KMS-11 (cell line): ENCODE data around the gene ZNF513.

Source experiments
- H2AFZ ChIP-seq: fragments of 200-600 bp; sonication (generic); 2 replicates; pipeline ENCODE4 v1.6.1; 2016; ENCODE audit warnings: antibody characterized with exemption, mixed run types, low read depth
- H3K27ac ChIP-seq: fragments of 200-600 bp; sonication (generic); 2 replicates; pipeline ENCODE4 v1.6.1; 2016; ENCODE audit warnings: mild to moderate bottlenecking, mixed run types
- H3K27me3 ChIP-seq: fragments of 200-600 bp; sonication (generic); 2 replicates; pipeline ENCODE4 v1.6.1; 2017; ENCODE audit warnings: mild to moderate bottlenecking, low read depth, mixed run types, moderate library complexity; ENCODE audit not compliant: insufficient read depth
- H3K36me3 ChIP-seq: fragments of 200-600 bp; sonication (generic); 2 replicates; pipeline ENCODE4 v1.6.1; 2017; ENCODE audit warnings: mild to moderate bottlenecking, mixed run types; ENCODE audit not compliant: insufficient read depth
- H3K4me1 ChIP-seq: fragments of 200-600 bp; sonication (generic); 2 replicates; pipeline ENCODE4 v1.6.1; 2016; ENCODE audit warnings: mild to moderate bottlenecking, low read depth, mixed run types; ENCODE audit not compliant: poor library complexity, severe bottlenecking
- H3K4me2 ChIP-seq: fragments of 200-600 bp; sonication (generic); 2 replicates; pipeline ENCODE4 v1.7.0; 2016; ENCODE audit warnings: mild to moderate bottlenecking, mixed run types
- H3K4me3 ChIP-seq: fragments of 200-600 bp; sonication (generic); IDR thresholded peaks from 2 replicates; pipeline ENCODE4 v1.6.1; 2017; ENCODE audit warnings: low read depth, low read length, mixed read lengths; ENCODE audit not compliant: insufficient read depth
- H3K79me2 ChIP-seq: fragments of 200-600 bp; sonication (generic); 2 replicates; pipeline ENCODE4 v1.6.1; 2016; ENCODE audit warnings: low read depth, mixed run types; ENCODE audit not compliant: insufficient read depth
- H3K9ac ChIP-seq: fragments of 200-600 bp; sonication (generic); 2 replicates; pipeline ENCODE4 v1.6.1; 2016; ENCODE audit warnings: mild to moderate bottlenecking, mixed run types
- H4K20me1 ChIP-seq: fragments of 200-600 bp; sonication (generic); 2 replicates; pipeline ENCODE4 v1.6.1; 2016; ENCODE audit warnings: mild to moderate bottlenecking, mixed run types; ENCODE audit not compliant: insufficient read depth
- TF ChIP-seq, protein P1 (sequence below): fragments of 200-600 bp; sonication (generic); conservative IDR thresholded peaks from 2 replicates; pipeline ENCODE4 v1.6.1; 2017; ENCODE audit warnings: low read depth, mild to moderate bottlenecking, antibody characterized with exemption, low read length, moderate library complexity, mixed read lengths

Gene ZNF513

GRCh38 chr2:27376151-27376865 is 4.2 kb downstream of the ZNF513 start:
- H3K4me2 ChIP-seq = no peak overlapping the region
- TF ChIP-seq, protein P1, sequence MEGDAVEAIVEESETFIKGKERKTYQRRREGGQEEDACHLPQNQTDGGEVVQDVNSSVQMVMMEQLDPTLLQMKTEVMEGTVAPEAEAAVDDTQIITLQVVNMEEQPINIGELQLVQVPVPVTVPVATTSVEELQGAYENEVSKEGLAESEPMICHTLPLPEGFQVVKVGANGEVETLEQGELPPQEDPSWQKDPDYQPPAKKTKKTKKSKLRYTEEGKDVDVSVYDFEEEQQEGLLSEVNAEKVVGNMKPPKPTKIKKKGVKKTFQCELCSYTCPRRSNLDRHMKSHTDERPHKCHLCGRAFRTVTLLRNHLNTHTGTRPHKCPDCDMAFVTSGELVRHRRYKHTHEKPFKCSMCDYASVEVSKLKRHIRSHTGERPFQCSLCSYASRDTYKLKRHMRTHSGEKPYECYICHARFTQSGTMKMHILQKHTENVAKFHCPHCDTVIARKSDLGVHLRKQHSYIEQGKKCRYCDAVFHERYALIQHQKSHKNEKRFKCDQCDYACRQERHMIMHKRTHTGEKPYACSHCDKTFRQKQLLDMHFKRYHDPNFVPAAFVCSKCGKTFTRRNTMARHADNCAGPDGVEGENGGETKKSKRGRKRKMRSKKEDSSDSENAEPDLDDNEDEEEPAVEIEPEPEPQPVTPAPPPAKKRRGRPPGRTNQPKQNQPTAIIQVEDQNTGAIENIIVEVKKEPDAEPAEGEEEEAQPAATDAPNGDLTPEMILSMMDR = no peak
- no peaks in the 10 kb centered on the region for H4K20me1 ChIP-seq
- no peak overlapping the region for H3K4me3 ChIP-seq
- H3K9ac ChIP-seq = no peak overlapping the region
- no peaks in the 10 kb centered on the region for H3K27me3 ChIP-seq
- no peak overlapping the region for H3K27ac ChIP-seq
- peaks cover 11% of the 10 kb centered on the region for H3K79me2 ChIP-seq
- peaks cover 3% of the 10 kb centered on the region; the same call in 1 of the 2 replicates for H3K36me3 ChIP-seq
- H2AFZ ChIP-seq = no peak overlapping the region
- peaks cover 7% of the 10 kb centered on the region for H3K4me1 ChIP-seq

DNA sequence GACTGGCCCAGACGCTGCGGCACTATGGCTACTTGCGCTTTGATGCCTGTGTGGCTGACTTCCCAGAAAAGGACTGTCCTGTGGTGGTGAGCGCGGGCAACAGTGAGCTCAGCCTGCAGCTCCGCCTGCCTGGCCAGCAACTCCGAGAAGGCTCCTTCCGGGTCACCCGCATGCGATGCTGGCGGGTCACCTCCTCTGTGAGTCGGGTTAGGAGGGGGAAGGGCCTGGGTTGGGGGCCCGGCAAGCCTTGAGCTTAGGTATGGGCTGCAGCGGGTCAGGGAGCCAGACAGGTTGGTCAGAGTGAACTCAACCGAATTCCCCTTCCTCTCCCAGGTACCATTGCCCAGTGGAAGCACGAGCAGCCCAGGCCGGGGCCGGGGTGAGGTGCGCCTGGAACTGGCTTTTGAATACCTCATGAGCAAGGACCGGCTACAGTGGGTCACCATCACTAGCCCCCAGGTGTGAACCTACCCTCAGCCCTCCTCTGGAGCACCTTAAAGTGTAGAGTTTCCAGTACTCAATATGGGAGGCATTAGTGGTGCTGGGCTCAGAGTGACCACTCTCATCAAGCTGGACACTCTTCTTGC is 4.9 kb downstream of the ZNF513 start:
- no peak overlapping the region for H2AFZ ChIP-seq
- no peak overlapping the region for H3K9ac ChIP-seq
- no peak overlapping the region for H3K4me3 ChIP-seq
- peaks cover 9% of the 10 kb centered on the region for H3K4me1 ChIP-seq
- no peak overlapping the region for H3K27ac ChIP-seq
- peaks cover 18% of the 10 kb centered on the region for H3K79me2 ChIP-seq
- H3K36me3 ChIP-seq = peaks cover 3% of the 10 kb centered on the region; the same call in 1 of the 2 replicates
- no peaks in the 10 kb centered on the region for H3K27me3 ChIP-seq
- H4K20me1 ChIP-seq = no peaks in the 10 kb centered on the region
- TF ChIP-seq, protein P1 = no peak
- no peak overlapping the region for H3K4me2 ChIP-seq

GRCh38 chr2:27373567-27373966 is 7.0 kb downstream of the ZNF513 start:
- H3K4me3 ChIP-seq = no peak overlapping the region
- H3K4me2 ChIP-seq = no peak overlapping the region
- H3K4me1 ChIP-seq = peaks cover 9% of the 10 kb centered on the region
- no peak overlapping the region for H3K27ac ChIP-seq
- no peak overlapping the region for H3K9ac ChIP-seq
- no peak overlapping the region for H2AFZ ChIP-seq
- peaks cover 3% of the 10 kb centered on the region; the same call in 1 of the 2 replicates for H3K36me3 ChIP-seq
- H4K20me1 ChIP-seq = no peaks in the 10 kb centered on the region
- H3K27me3 ChIP-seq = no peaks in the 10 kb centered on the region
- TF ChIP-seq, protein P1 = no peak
- peaks cover 32% of the 10 kb centered on the region for H3K79me2 ChIP-seq

GRCh38 chr2:27372937-27373336 is 7.6 kb downstream of the ZNF513 start:
- Histone ChIP-seq H3K36me3 (peaks cover 3% of the 10 kb centered on the region; the same call in 1 of the 2 replicates), H2AFZ (no peak overlapping the region), H3K4me2 (no peak overlapping the region), H3K4me3 (no peak overlapping the region), H4K20me1 (no peaks in the 10 kb centered on the region), H3K79me2 (peaks cover 33% of the 10 kb centered on the region), H3K9ac (no peak overlapping the region), H3K27me3 (no peaks in the 10 kb centered on the region), H3K4me1 (peaks cover 9% of the 10 kb centered on the region), H3K27ac (no peak overlapping the region)
- TF ChIP-seq, protein P1 = no peak
